Forelimb muscle (tissue), 1 donor: Measurements from ENCODE around the gene PRAMEF13. TPM values are rescaled to one million over a fixed set of nuclear protein-coding genes. Genes with fewer than 3 reads are reported as not detected.
"Not testable (repeated sequence)": the region's sequence is repeated elsewhere in the genome, so short reads cannot be mapped to it uniquely, and the experiment has no call there.

Experiments used
- DNase-seq: peaks from one replicate; pipeline ENCODE4 v3.0.0-alpha.2; 2013; ENCODE audit warnings: low read depth
- polyA plus RNA-seq: library from polyadenylated mRNA; unstranded; fragments of 120-200 nt; gene quantifications from one replicate; pipeline ENCODE4 v1.2.1, GENCODE V29; 2013; ENCODE audit not compliant: insufficient read length

Gene PRAMEF13, protein sequence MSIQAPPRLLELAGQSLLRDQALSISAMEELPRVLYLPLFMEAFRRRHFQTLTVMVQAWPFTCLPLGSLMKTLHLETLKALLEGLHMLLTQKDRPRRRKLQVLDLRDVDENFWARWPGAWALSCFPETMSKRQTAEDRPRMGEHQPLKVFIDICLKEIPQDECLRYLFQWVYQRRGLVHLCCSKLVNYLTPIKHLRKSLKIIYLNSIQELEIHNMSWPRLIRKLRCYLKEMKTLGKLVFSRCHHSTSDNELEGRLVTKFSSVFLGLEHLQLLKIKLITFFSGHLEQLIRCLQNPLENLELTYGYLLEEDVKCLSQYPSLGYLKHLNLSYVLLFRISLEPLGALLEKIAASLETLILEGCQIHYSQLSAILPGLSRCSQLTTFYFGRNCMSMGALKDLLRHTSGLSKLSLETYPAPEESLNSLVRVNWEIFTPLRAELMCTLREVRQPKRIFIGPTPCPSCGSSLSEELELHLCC
- polyA plus RNA-seq = not detected

DNA sequence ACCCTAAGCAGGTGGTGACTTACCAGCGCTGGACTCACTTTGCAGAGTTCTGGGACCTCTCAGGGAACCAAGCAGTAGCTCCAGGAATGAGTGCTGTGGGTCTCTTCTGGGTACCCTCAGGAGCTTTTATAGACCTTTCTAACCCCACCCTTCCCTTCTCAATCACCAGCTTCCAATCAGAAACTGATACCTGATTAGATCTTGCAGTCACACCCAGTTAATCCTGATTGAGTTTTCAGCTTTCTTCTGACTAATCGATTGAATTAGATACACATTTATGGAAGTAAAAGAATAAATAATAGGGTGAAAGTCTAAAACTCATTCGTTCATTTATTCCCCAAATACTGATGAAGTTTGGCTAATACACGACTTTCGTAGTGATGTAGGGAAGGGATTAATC, at the start of gene PRAMEF13:
Gene PRAMEF13, minus strand, starts transcription at position 101 of the 400 bp plus-strand sequence. CDS start 1,820 bp downstream, outside the sequence.
- DNase-seq = not testable (repeated sequence)

DNA sequence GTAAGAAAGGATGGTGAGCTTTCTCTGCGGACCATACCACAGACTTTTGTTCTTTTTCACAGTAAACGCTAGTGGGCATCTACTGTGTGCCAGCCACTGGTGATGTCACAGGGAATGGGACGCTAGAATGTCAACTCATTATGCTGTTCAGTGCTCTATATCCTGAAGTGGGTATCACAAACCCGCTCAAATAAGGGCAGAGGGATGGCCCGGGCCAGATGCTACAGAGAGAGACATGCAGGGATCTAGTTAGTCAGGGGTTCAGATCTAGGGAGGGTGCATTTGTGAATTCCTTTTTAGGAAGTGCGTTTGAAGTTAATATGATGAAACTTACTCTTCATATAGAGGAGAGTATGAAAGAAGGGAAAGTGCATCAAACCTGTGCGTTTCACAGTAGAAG, 45.9 kb upstream of the PRAMEF13 start:
- not testable (repeated sequence) for DNase-seq

DNA sequence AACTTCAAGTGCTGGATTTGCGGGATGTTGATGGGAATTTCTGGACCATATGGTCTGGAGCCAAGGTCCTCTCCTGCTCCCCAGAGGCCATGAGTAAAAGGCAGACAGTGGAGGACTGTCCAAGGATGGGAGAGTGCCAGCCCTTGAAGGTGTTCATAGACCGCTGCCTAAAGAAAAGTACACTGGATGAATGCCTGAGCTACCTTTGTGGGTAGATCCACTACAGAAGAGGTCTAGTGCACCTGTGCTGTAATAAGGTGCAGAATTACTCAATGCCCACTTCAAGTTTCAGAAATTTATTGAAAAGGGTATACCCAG, 45.3 kb upstream of the PRAMEF13 start:
- not testable (repeated sequence) for DNase-seq

DNA sequence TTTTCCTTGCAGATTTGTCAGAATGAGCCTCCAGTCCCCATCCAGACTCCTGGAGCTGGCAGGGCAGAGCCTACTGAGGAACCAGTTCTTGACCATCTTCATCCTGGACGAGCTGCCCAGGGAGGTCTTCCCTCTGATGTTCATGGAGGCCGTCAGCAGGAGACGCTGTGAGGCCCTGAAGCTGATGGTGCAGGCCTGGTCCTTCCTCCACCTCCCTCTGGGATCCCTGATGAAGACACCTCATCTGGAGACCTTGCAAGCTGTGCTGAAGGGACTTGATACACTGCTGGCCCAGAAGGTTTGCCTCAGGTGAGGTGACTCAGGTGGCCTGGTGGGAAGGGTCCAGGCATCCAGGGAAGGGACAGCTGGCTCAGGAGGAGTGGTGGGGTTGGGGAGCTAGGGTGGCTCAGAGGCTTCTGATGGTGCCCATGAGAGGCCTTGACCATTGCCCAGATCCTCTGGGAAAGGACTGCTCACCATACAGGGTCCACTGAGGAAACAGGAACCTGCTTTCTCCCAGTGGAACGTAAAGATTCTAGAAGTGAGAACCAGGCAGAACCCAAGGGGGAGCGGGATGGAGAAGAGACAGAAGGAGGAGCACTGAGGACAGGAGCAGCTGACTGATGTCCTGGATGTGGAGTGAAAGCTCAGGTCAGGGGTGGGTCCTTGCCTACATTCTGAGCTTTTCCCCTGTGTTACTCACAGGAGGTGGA, 44.8 kb upstream of the PRAMEF13 start:
- DNase-seq = not testable (repeated sequence)

DNA sequence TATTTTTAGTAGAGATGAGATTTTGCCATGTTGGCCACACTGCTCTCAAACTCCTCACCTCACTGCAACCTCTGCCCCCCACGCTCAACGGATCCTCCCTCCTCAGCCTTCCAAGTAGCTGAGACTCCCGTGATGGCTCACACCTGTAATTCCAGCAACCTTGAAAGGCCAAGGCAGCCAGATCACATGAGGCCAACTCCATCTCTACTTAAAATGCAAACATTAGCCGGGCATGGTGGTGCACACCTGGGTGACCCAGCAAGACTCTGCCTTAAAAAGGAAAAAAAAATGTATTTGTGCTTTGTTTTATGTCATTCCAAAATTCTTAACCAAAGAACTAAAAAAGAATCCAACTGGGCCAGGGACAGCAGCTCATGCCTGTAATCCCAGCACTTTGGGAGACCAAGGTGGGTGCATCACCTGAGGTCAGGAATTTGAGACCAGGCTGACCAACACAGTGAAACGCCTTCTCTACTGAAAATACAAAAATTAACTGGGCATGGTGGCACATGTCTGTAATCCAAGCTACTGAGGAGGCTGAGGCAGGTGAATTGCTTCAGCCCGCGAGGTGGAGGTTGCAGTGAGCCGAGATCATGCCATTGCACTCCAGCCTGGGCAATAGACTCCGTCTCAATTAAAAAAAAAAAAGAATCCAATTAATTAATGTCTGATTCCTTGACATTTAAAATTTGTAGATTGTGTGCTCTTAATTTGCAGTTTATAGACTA, 42.5 kb upstream of the PRAMEF13 start:
- DNase-seq = not testable (repeated sequence)

DNA sequence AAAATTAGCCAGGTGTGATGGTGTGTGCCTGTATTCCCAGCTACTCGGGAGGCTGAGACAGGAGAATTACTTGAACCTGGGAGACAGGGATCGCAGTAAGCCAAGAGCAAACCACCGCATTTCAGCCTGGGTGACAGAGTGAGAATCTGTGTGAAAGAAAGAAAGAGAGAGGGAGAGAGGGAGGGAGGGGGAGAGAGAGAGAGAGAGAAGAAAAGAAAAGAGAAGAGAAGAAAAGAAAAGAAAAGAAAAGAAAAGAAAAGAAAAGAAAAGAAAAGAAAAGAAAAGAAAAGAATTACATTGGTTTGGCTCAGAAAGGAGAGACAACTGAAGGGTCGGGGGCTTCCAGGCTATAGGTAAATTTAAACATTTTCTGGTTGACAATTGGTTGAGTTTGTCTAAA, 38.4 kb upstream of the PRAMEF13 start:
- not testable (repeated sequence) for DNase-seq

DNA sequence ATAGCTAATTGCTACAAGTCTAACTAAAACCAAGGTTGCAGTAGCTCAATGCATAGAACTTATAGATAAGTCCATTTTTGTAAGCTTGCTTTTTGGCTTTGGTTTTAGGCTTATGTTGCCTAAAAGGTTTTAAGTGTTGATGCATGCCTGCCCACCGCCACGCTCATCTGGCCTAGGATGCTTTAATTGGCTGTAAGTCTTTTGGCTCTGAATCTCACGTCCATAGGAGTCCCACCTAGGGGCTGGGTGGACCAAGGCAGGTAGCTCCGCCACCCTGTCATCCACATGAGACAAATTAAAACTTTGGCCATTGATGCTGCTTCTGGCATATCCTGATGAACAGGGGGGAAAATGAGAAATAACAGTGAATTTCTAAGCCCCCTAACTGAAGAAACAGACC, 36.4 kb upstream of the PRAMEF13 start:
- DNase-seq = not testable (repeated sequence)

DNA sequence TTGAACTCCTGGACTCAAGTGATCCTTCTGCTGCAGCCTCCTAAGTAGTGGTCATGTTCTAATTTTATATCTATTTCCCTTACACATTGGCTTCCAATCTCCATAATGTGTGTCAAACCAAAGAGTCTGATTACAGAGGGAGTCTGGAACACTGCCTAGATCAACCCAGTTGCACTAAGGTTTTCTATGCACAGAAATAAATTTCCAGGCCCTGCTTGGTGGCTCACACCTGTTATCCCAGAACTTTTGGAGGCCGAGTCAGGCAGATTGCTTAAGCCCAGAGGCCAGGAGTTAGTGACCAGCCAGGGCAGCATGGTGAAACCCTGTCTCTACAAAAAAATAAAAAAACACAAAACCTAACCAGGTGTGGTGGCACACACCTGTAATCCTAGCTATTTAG, 32.8 kb upstream of the PRAMEF13 start:
- DNase-seq = not testable (repeated sequence)

DNA sequence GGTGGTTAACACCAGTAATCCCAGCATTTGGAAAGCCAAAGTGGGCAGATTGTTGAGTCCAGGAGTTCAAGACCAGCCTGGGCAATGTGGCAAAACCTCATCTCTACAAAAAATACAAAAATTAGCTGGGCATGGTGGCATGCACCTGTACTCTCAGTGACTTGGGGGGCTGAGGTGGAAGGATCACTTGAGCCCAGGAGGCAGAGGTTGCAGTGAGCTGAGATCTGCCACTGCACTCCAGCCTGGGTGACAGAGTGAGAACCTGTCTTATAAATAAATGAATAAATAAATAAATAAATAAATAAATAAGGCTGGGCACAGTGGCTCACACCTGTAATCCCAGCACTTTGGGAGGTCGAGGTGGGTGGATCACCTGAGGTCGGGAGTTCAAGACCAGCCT, 30.8 kb upstream of the PRAMEF13 start:
- DNase-seq = not testable (repeated sequence)

DNA sequence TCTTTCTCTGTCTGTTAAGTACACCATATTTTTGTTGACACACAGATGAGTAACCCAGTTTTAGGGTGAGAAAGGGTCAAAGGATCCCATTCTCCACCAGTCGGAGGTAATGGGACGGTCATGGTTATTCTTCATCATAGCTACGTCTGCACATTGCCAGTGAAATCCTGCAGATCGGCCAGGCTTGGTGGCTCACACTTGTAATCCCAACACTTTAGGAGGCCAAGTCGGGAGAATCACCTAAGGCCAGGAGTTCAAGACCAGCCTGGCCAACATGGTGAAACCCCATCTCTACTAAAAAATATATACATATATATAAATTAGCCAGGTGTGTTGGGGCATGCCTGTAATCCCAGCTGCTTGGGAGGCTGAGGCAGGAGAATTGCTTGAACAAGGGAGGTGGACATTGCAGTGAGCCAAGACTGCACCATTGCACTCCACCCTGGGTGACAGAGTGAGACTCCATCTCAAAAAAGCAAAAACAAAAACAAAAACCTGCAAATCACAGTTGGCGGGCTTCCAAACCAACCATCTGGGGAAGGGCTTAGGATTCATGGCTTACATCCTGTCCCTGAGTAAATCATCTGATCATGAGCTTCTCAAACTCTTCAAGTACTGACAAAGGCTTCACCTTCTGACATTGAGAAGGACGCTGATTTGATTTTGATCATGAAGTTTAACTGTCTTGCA, 30.0 kb upstream of the PRAMEF13 start:
- DNase-seq = not testable (repeated sequence)

DNA sequence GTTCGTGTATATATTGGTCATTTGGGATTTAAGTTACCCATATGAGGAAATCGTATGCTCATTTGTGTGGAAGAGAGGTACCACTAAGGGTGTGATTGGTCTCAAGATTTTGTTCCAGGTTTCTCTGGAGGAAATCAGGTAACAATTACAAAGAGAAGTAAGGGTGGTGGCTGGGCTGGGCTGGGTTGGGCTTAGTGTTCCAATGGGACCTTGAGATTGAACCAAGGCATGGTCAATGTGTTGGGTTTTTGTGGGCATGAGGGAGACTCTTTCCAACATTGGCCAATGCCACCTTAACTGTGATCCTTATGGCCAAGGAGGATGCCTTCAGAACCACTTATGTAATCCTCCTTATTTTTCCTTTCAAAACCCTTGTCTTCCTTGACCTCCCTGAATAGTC, 29.4 kb upstream of the PRAMEF13 start:
- DNase-seq = not testable (repeated sequence)

DNA sequence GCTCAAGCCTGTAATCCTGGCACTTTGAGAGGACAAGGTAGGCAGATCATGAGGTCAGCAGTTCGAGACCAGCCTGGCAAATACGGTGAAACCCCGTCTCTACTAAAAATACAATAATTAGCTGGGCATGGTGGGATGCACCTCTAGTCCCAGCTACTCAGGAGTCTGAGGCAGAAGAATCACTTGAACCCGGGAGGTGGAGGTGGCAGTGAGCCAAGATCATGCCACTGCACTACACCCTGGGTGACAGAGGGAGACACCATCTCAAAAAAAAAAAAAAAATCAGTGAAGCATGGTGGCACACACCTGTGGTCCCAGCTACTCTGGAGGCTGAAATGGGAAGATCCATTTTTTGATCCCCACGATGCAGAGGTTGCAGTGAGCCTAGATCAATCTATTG, 28.9 kb upstream of the PRAMEF13 start:
- DNase-seq = not testable (repeated sequence)

DNA sequence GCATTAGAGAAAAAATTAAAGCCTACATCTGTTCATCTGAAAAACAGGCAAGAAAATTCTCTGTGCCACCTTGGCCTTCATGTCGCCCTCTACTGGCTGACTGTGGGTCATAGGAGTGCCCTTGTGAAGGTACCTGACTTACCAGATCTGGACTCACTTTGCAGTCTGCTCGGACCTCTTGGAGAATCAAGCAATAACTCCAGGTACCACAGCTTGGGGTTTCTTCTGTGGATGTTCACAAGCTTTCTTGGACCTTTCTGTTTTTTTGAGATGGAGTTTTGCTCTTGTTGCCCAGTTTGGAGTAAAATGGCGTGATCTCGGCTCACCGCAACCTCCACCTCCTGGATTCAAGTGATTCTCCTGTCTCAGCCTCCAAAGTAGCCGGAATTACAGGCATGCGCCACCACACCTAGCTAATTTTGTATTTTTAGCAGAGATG, 27.2 kb upstream of the PRAMEF13 start:
- DNase-seq = no peak

DNA sequence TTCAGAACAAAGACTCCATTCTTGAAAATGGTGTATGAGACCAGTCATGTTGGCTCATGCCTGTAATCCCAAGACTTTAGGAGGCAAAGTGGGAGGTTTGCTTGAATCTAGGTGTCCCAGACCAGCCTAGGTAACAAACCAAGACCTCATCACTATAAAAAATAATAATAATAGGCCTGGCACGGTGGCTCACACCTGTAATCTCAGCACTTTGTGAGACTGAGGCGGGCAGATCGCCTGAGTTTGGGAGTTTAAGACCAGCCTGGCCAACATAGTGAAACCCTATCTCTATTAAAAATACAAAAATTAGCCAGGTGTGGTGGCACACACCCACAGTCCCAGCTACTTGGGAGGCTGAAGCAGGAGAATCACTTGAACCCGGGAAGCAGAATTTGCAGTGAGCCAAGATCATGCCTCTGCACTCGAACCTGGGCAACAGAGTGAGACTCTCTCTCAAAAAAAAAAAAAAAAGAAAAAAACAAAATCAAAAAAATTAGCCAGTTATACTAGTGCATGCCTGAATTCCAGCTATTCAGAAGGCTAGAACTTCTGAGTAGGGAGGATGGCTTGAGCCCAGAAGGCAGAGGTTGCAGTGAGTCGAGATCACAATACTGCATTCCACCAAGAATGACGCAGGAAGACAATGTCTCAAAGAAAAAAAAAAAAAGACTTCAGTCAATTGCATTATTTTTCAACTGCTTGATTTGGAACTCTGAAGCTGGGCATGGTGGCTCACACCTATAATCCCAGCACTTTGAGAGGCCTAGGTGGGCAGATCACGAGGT, 26.3 kb upstream of the PRAMEF13 start:
- DNase-seq = not testable (repeated sequence)

DNA sequence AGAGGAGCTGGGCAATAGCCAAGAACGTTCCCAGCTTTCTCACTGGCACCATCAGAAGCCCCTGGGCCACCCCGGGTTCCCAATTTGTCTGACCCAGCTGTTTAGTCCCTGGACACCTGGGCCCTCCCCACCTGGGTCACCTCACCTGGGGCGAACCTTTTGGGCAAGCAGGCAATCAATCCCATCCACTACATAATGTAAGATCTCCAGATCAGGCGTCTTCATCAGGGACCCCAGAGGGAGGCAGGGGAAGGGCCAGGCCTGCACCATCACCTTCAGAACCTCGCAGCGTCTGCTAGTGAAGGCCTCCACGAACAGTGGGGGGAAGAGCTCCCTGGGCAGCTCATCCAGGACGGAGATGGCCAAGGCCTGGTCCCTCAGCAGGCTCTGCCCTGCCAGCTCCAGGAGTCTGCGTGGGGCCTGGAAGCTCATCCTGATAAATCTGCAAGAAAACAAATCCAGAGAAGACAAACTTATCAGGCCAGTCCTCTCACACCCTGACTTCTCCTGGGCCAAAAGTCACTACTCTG, 24.5 kb upstream of the PRAMEF13 start, which contains the start of gene PRAMEF18:
Gene PRAMEF18, minus strand, starts transcription at position 480 of the 530 bp plus-strand sequence. Its CDS starts 48 bp downstream, at position 432.
- not testable (repeated sequence) for DNase-seq

DNA sequence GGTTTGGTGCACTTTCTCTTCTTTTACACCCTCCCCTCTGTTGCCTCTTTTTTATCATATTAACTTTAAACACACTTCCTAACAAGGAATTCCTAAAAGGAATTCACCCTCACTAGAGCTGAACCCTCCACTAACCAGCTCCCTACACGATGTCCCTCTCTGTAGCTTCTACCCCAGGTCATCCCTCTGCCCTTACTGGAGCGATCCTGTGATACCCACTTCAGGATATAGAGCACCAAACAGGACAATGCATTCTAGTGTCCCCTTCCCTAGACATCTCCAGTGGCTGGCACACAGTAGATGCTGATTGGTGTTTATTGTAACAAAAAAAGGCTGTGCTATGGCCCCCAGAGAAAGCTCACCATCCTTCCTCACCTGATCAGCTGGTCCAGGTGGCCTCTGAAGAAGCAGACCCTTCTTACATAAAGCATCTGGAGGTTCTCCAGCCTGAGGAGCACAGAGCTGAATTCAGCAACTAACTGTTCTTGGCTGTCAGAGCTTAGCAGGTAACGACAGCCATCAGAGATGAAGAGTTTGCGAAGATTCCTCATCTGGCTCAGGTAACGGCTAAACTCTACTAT, 23.4 kb upstream of the PRAMEF13 start:
- DNase-seq = no peak

DNA sequence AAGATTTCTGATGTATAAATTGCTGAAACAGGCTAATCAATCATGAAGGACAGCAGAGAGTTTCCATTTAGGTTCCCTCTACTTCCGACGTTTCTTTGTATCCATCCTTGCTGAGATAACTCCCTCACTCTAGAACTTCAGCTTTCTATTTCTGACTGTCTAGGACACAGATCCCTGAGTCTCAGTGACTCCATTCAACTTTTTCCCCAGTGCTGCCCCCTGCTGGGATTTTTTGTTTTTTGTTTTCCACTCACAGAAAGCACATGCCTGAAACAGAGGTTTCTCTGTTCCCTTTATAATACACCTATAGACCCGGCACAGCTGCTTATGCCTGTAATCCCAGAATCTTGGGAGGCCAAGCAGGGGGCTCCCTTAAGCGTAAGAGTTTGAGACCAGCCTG, 21.6 kb upstream of the PRAMEF13 start:
- DNase-seq = not testable (repeated sequence)

DNA sequence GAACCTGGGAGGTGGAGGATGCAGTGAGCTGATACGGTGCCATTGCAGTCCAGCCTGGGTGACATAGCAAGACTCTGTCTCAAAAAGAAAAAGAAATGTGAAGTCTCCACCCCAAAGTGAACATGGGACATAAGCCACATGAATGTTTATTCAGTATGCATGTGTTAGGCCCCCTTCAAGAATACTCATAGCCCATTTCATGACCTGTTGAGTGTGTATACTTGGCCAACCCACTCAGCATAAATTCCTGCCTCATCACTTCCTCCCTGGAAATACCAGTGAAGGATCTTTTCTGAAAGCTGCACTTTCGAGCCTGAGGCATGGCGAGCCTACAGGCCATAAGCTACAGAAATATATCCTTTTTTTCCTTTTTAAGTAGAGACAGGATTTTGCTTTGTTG, 18.0 kb upstream of the PRAMEF13 start:
- DNase-seq = not testable (repeated sequence)

DNA sequence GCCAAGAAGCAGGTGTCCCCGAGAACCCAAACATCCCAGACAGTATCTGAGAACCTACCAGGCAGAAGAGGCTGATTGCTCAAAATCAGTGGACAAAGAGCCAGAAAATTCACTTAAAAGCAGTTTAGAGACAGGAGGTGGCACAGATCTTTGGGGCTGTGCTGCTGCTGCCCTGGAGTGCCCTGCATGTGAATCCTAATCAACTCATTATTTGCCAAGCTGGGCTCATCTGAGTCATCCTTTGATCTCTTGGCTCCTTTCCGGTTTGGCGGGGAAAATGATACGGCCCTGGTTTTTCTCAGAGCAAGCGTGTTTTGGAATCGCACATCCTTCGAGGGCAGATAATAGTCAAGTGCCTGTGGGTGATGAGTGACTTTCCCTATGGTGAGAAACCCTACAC, 15.4 kb upstream of the PRAMEF13 start:
- not testable (repeated sequence) for DNase-seq

DNA sequence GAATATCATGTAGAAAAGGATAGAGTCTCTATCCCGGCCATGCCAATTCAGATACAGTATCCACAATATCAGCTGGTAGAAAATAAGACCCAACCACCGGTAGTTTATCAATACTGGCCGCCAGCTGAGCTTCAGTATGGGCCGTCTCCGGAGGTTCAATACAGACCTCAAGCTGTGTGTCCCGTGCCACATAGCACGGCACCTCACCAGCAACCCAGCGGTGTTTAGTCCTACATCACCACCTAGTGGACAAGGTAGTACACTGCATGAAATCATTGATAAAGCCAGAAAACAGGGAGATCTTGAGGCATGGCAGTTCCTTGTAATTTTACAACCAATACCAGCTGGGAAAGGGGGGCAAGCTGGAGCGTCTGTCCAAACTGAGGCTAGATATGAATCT, 7.5 kb upstream of the PRAMEF13 start:
- not testable (repeated sequence) for DNase-seq
